ENCODE data around the gene GRIN2A.

DNA sequence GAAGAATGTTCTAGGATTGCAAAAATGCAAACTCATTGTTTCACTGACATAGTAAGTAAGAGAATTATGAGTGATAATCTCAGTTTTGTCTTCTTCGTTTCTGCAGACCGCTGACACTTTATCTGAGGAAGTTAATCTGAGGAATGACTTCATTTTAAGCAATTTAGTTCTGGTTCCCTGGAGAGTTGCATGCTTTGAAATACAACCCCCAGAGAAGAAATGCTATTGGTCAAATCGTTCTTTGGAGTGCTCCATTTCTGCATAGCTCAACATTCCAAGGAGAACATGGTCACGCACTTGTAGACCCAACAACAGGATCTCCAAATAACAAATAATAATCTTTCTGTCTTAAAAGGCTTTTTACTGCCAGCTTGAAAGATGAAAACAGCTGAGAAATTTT is 427.1 kb downstream of the GRIN2A start:
- no peak for TF ChIP-seq POLR2A (IDR thresholded peaks at IDR 0.05; ENCODE audit: low read length)
- TF ChIP-seq GATA1 (IDR thresholded peaks at IDR 0.05; ENCODE audit: low read depth, low read length) = no peak

Measured in erythroblast (primary cell).